HepG2 (cell line): ENCODE results near the gene BAG3. TPM values are rescaled to one million over a fixed set of nuclear protein-coding genes. Genes with fewer than 3 reads are reported as not detected.

Source experiments
- ATF7 ChIP-seq, 2 experiments: fragments of 450-650 bp in 1 of 2; sonication (generic) in 1 of 2; formaldehyde crosslinking in 1 of 2; IDR thresholded peaks; 2 replicates each; pipeline versions ENCODE4 v1.4.0 to v1.6.1; 2016 to 2020; ENCODE audit warnings: antibody characterized with exemption in 1 of 2, mild to moderate bottlenecking in 1 of 2, missing genetic modification reagents in 1 of 2
- ELF4 ChIP-seq: sonication (generic); formaldehyde crosslinking; IDR thresholded peaks from 2 replicates; pipeline ENCODE4 v1.5.0; 2020; ENCODE audit warnings: missing genetic modification reagents, mild to moderate bottlenecking, moderate library complexity, borderline replicate concordance
- EZH2 ChIP-seq: conservative IDR thresholded peaks from 2 replicates; pipeline ENCODE4 v1.6.1; 2012; ENCODE audit warnings: mild to moderate bottlenecking, low read depth, low read length, moderate library complexity
- FLYWCH1 ChIP-seq: sonication (generic); formaldehyde crosslinking; IDR thresholded peaks from 2 replicates; pipeline ENCODE4 v1.8.1; 2023; ENCODE audit warnings: mild to moderate bottlenecking, missing genetic modification reagents
- HNRNPH1 ChIP-seq: fragments of 200-400 bp; formaldehyde crosslinking; optimal IDR thresholded peaks from 2 replicates; pipeline ENCODE3; 2017; ENCODE audit warnings: mild to moderate bottlenecking, low read depth, low read length
- HOXD1 ChIP-seq: sonication (generic); formaldehyde crosslinking; IDR thresholded peaks from 2 replicates; pipeline ENCODE4 v1.5.0; 2020; ENCODE audit warnings: missing genetic modification reagents
- IRF2 ChIP-seq: IDR thresholded peaks from 2 replicates; pipeline ENCODE4 v1.6.1; 2018; ENCODE audit warnings: missing genetic modification reagents, missing compliant biosample characterization
- NCOR1 ChIP-seq: fragments of 200-600 bp; sonication (generic); IDR thresholded peaks from 2 replicates; pipeline ENCODE4 v1.7.0; 2017; ENCODE audit warnings: antibody characterized with exemption, low read length, borderline replicate concordance
- NR2F6 ChIP-seq, 2 experiments: IDR thresholded peaks; 2 replicates each; pipeline ENCODE4 v1.6.1; 2016; ENCODE audit warnings: antibody characterized with exemption in 1 of 2, mild to moderate bottlenecking in 1 of 2
- SP4 ChIP-seq: sonication (generic); formaldehyde crosslinking; IDR thresholded peaks from 2 replicates; pipeline ENCODE4 v1.8.1; 2023; ENCODE audit warnings: mild to moderate bottlenecking, missing genetic modification reagents
- TEAD3 ChIP-seq: optimal IDR thresholded peaks from 2 replicates; pipeline ENCODE3; 2016; ENCODE audit warnings: borderline replicate concordance
- ZFAT ChIP-seq: sonication (generic); formaldehyde crosslinking; conservative IDR thresholded peaks from 2 replicates; pipeline ENCODE4 v1.8.1; 2023; ENCODE audit warnings: missing genetic modification reagents, inconsistent platforms
- ZNF496 ChIP-seq: sonication (generic); formaldehyde crosslinking; IDR thresholded peaks from 2 replicates; pipeline ENCODE4 v1.8.1; 2023; ENCODE audit warnings: mild to moderate bottlenecking, moderate library complexity, missing genetic modification reagents; ENCODE audit not compliant: insufficient replicate concordance
- ZNF614 ChIP-seq: IDR thresholded peaks from 2 replicates; pipeline ENCODE4 v1.6.1; 2018; ENCODE audit warnings: missing biosample characterization, missing genetic modification reagents, inconsistent platforms, borderline replicate concordance
- polyA plus RNA-seq, 8 experiments: library from polyadenylated mRNA; depleted of rRNA in 3 of 8; stranded (reverse) in 7 of 8; unstranded in 1 of 8; fragments of >200 nt; fragmentation: Illumina TruSeq in 4 of 8; extraction: Trizol in 4 of 8; gene quantifications; 2 replicates each; pipeline versions ENCODE4 v1.2.1 to v1.2.3, GENCODE V29; 2011 to 2016; ENCODE audit warnings: low read depth in 4 of 8, missing spikeins in 1 of 8, mixed read lengths in 1 of 8; ENCODE audit not compliant: insufficient read depth in 1 of 8
- total RNA-seq, 5 experiments: library from RNA; depleted of rRNA; stranded (reverse); fragments of >200 nt; fragmentation: Illumina TruSeq; extraction: Trizol; gene quantifications; 2 replicates each; pipeline ENCODE4 v1.2.3, GENCODE V29; 2016; ENCODE audit warnings: low read depth in 1 of 5
- TF ChIP-seq, protein P1 (sequence below): sonication (generic); formaldehyde crosslinking; IDR thresholded peaks from 2 replicates; pipeline ENCODE4 v1.5.0; 2020; ENCODE audit warnings: mild to moderate bottlenecking, missing genetic modification reagents, borderline replicate concordance
- TF ChIP-seq, protein P2 (sequence below): sonication (generic); formaldehyde crosslinking; IDR thresholded peaks from 2 replicates; pipeline ENCODE4 v1.5.0; 2020; ENCODE audit warnings: mild to moderate bottlenecking, missing genetic modification reagents
- TF ChIP-seq, protein P3 (sequence below): sonication (generic); formaldehyde crosslinking; IDR thresholded peaks from 2 replicates; pipeline ENCODE4 v1.4.0; 2020; ENCODE audit warnings: missing genetic modification reagents, mild to moderate bottlenecking, borderline replicate concordance
- TF ChIP-seq, protein P4 (sequence below): sonication (generic); formaldehyde crosslinking; IDR thresholded peaks from 2 replicates; pipeline ENCODE4 v1.8.1; 2023; ENCODE audit warnings: mild to moderate bottlenecking, moderate library complexity, missing genetic modification reagents

Gene BAG3
- total and polyA plus RNA-seq, 2 of the 13 experiments (the other 11 are each of a cell fraction or from before 2014, with no cell fraction given), result 2.9 to 6.7 TPM

DNA sequence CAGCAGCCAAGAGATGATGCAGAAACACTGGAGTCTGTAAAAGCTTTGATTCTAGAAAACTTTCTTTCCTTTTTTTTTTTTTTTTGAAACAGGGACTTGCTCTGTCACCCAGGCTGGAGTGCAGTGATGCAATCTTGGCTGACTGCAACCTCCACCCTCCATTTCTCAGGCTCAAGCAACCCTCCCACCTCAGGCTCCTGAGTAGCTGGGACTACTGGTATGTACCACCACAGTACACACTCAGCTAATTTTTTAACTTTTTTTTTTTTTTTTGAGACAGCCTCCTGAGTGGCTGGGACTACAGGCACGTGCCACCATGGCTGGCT lies 17.0 kb upstream of the BAG3 start (continued):
- TF ChIP-seq, protein P1, sequence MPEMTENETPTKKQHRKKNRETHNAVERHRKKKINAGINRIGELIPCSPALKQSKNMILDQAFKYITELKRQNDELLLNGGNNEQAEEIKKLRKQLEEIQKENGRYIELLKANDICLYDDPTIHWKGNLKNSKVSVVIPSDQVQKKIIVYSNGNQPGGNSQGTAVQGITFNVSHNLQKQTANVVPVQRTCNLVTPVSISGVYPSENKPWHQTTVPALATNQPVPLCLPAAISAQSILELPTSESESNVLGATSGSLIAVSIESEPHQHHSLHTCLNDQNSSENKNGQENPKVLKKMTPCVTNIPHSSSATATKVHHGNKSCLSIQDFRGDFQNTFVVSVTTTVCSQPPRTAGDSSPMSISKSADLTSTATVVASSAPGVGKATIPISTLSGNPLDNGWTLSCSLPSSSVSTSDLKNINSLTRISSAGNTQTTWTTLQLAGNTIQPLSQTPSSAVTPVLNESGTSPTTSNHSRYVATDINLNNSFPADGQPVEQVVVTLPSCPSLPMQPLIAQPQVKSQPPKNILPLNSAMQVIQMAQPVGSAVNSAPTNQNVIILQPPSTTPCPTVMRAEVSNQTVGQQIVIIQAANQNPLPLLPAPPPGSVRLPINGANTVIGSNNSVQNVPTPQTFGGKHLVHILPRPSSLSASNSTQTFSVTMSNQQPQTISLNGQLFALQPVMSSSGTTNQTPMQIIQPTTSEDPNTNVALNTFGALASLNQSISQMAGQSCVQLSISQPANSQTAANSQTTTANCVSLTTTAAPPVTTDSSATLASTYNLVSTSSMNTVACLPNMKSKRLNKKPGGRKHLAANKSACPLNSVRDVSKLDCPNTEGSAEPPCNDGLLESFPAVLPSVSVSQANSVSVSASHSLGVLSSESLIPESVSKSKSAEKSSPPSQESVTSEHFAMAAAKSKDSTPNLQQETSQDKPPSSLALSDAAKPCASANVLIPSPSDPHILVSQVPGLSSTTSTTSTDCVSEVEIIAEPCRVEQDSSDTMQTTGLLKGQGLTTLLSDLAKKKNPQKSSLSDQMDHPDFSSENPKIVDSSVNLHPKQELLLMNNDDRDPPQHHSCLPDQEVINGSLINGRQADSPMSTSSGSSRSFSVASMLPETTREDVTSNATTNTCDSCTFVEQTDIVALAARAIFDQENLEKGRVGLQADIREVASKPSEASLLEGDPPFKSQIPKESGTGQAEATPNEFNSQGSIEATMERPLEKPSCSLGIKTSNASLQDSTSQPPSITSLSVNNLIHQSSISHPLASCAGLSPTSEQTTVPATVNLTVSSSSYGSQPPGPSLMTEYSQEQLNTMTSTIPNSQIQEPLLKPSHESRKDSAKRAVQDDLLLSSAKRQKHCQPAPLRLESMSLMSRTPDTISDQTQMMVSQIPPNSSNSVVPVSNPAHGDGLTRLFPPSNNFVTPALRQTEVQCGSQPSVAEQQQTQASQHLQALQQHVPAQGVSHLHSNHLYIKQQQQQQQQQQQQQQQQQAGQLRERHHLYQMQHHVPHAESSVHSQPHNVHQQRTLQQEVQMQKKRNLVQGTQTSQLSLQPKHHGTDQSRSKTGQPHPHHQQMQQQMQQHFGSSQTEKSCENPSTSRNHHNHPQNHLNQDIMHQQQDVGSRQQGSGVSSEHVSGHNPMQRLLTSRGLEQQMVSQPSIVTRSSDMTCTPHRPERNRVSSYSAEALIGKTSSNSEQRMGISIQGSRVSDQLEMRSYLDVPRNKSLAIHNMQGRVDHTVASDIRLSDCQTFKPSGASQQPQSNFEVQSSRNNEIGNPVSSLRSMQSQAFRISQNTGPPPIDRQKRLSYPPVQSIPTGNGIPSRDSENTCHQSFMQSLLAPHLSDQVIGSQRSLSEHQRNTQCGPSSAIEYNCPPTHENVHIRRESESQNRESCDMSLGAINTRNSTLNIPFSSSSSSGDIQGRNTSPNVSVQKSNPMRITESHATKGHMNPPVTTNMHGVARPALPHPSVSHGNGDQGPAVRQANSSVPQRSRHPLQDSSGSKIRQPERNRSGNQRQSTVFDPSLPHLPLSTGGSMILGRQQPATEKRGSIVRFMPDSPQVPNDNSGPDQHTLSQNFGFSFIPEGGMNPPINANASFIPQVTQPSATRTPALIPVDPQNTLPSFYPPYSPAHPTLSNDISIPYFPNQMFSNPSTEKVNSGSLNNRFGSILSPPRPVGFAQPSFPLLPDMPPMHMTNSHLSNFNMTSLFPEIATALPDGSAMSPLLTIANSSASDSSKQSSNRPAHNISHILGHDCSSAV (CRISPR knock-in tag), result no peak
- TF ChIP-seq NCOR1 (no peak), ZFAT (no peak), ELF4 (no peak), ZNF496 (no peak), FLYWCH1 (CRISPR knock-in tag) (no peak), ZNF614 (CRISPR knock-in tag) (no peak), IRF2 (CRISPR knock-in tag) (no peak), EZH2 (no peak), NR2F6 (IDR thresholded peaks at IDR 0.05) (no peak), NR2F6 (CRISPR knock-in tag; IDR thresholded peaks at IDR 0.05) (no peak), ATF7 (IDR thresholded peaks at IDR 0.05) (0 out of 2 replicates have a peak, but pooled peaks have one; percentile 9), ATF7 (CRISPR knock-in tag; IDR thresholded peaks at IDR 0.05) (no peak), HOXD1 (CRISPR knock-in tag) (no peak), HNRNPH1 (no peak), TEAD3 (CRISPR knock-in tag) (no peak), SP4 (no peak)
- TF ChIP-seq, protein P2, sequence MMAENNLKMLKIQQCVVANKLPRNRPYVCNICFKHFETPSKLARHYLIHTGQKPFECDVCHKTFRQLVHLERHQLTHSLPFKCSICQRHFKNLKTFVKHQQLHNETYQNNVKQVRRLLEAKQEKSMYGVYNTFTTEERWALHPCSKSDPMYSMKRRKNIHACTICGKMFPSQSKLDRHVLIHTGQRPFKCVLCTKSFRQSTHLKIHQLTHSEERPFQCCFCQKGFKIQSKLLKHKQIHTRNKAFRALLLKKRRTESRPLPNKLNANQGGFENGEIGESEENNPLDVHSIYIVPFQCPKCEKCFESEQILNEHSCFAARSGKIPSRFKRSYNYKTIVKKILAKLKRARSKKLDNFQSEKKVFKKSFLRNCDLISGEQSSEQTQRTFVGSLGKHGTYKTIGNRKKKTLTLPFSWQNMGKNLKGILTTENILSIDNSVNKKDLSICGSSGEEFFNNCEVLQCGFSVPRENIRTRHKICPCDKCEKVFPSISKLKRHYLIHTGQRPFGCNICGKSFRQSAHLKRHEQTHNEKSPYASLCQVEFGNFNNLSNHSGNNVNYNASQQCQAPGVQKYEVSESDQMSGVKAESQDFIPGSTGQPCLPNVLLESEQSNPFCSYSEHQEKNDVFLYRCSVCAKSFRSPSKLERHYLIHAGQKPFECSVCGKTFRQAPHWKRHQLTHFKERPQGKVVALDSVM, result no peak
- TF ChIP-seq, protein P3, sequence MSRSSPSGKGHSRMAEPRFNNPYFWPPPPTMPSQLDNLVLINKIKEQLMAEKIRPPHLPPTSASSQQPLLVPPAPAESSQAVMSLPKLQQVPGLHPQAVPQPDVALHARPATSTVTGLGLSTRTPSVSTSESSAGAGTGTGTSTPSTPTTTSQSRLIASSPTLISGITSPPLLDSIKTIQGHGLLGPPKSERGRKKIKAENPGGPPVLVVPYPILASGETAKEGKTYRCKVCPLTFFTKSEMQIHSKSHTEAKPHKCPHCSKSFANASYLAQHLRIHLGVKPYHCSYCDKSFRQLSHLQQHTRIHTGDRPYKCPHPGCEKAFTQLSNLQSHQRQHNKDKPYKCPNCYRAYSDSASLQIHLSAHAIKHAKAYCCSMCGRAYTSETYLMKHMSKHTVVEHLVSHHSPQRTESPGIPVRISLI (CRISPR knock-in tag), result peak; percentile 72; the same call in 1 of the 2 replicates
- TF ChIP-seq, protein P4, sequence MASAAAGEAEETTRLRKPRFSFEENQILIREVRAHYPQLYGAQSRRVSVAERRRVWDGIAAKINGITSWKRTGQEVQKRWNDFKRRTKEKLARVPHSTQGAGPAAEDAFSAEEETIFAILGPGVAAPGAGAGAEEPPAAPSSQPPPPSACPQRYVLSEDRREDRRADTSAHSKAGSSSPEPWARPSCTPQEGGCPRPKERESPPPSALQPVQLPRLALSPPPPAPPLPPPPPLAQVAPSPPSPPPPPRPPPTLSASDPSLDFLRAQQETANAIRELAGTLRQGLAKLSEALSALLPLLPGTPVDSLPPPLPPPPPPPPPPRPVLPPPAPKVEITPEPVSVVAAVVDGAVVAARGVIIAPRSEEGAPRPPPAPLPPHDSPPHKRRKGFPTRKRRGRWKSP, result no peak
